Retina (tissue), 1 donor: ENCODE results near the gene GBA2.
A peak's percentile ranks its signal among the peaks of the same experiment; 100 is the strongest.

Experiments used
- DNase-seq: peaks from one replicate; pipeline ENCODE4 v3.0.0-alpha.2; 2016

GBA2 gene

GRCh38 chr9:35737143-35737542 is 11.9 kb downstream of the GBA2 start:
- DNase-seq = no peak

- peak; percentile 60 for DNase-seq
Observed at GRCh38 chr9:35736201-35736633, 12.8 kb downstream of the GBA2 start.

- no peak for DNase-seq
Observed at GRCh38 chr9:35734096-35734495, 14.9 kb downstream of the GBA2 start.

GRCh38 chr9:35732800-35733541 is 16.1 kb downstream of the GBA2 start:
- no peak for DNase-seq

GRCh38 chr9:35732185-35732799 is 16.7 kb downstream of the GBA2 start, which contains the start of the genes CREB3 and TLN1:
TSS of gene CREB3 (plus strand) at chr9:35732666. CDS start at chr9:35732773, 107 bp downstream.
TSS of gene TLN1 (minus strand) at chr9:35732195. CDS start at chr9:35725694, 6,501 bp downstream.
- peak; percentile 99 for DNase-seq

GRCh38 chr9:35731415-35732184 is 17.4 kb downstream of the GBA2 start:
- DNase-seq = peak; percentile 57

GRCh38 chr9:35730486-35730854 is 18.6 kb downstream of the GBA2 start:
- DNase-seq = no peak

GRCh38 chr9:35729700-35730485 is 19.1 kb downstream of the GBA2 start:
- DNase-seq = peak; percentile 29

GRCh38 chr9:35729101-35729500 is 19.9 kb downstream of the GBA2 start:
- DNase-seq = no peak

GRCh38 chr9:35728041-35728971 is 20.7 kb downstream of the GBA2 start:
- peak; percentile 28 for DNase-seq

- no peak for DNase-seq
Observed at GRCh38 chr9:35727676-35728040, 21.4 kb downstream of the GBA2 start.

GRCh38 chr9:35726931-35727330 is 22.1 kb downstream of the GBA2 start:
- DNase-seq = no peak

GRCh38 chr9:35725362-35725761 is 23.7 kb downstream of the GBA2 start:
- DNase-seq = no peak

- DNase-seq = no peak
Observed at GRCh38 chr9:35723908-35724307, 25.1 kb downstream of the GBA2 start.

GRCh38 chr9:35723426-35723825 is 25.6 kb downstream of the GBA2 start:
- no peak for DNase-seq

GRCh38 chr9:35719546-35719945 is 29.5 kb downstream of the GBA2 start:
- no peak for DNase-seq

GRCh38 chr9:35718721-35719511 is 30.1 kb downstream of the GBA2 start:
- no peak for DNase-seq

- DNase-seq = no peak
Observed at GRCh38 chr9:35717132-35717870, 31.7 kb downstream of the GBA2 start.

GRCh38 chr9:35716230-35716629 is 32.8 kb downstream of the GBA2 start:
- DNase-seq = no peak
